OCI-M2 (cell line): ENCODE data around the gene LANCL2.
"Not testable (repeated sequence)": the region's sequence is repeated elsewhere in the genome, so short reads cannot be mapped to it uniquely, and the experiment has no call there.

Experiments
- DNase-seq: peaks from one replicate; lab custom pipeline; 2025; ENCODE audit not compliant: unreplicated experiment; lab: John Stamatoyannopoulos, UW

LANCL2 gene

DNA sequence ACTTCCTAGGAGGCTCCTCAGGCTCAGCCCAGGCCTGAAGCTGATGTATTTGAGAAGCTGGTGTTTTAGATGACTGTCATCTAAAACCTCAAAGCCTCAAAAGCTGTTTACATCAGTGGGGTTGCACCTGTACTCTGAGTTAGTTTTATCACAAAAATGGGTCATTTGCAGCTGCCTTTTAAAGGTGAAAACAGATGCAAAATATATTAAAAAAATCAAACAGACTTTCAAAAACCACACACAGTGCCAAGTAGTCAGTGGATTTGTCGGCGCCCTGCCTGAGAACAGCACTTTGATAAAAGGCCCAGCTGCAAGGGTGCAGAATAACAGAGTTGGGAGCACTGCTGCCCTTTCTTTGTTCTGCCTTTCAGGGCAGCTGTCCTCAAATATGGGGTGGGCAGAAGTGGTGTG is 104.1 kb downstream of the LANCL2 start:
- no peak for DNase-seq

DNA sequence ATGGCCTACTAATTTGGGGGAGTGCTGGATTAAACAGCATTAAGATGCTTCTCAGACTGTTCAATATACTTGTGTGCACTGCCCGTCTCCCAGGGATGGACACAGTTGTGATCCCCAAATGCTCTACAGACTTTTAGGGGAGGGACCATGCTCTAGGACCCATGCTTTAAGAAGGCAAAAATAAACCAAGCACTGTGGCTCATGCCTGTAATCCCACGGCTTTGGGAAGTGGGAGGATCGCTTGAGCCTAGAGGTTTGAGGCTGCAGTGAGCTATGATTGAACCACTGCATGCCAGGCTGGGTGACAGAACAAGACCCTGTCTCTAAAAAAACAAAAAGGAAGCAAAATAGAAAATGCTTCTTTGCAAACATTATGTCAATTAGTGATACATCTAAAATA is 104.6 kb downstream of the LANCL2 start:
- no peak for DNase-seq

DNA sequence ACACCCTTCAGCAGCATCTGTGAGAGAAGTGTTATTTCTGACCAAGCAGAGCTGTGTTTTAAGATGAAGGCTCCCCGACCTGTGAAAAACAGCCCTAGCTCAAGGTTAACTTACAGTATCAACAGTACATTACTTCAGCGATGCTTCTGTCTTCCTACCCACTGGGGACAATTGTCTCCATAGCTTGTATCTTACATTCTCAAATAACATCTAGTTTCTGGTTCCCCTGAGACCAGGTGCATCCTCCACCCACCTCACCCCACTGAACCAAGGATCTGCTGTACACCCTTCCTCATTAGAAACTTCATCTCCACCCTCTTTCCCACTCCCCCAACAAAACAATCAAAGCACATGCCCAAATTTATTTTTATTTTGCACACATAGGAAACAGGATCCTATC is 105.1 kb downstream of the LANCL2 start:
- no peak for DNase-seq

DNA sequence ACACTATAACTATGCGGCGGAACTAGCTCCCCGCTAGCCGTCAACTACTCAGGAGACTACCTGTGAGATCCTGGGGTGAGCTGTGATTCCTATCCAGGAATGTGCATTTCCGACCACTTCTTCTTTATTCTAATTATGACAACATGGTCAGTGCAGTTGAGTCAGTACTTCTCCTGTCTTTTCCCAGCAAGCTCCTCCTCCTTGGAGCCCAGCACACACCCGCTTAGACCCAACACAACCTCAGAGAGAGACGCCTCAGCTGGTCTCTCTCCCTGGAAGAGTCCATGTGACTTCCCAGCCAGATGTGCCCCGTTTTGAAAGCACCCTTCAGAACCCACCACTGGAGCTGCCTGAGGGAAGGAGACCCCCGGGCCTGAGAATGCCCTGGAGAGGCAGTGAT is 106.5 kb downstream of the LANCL2 start:
- not testable (repeated sequence) for DNase-seq

DNA sequence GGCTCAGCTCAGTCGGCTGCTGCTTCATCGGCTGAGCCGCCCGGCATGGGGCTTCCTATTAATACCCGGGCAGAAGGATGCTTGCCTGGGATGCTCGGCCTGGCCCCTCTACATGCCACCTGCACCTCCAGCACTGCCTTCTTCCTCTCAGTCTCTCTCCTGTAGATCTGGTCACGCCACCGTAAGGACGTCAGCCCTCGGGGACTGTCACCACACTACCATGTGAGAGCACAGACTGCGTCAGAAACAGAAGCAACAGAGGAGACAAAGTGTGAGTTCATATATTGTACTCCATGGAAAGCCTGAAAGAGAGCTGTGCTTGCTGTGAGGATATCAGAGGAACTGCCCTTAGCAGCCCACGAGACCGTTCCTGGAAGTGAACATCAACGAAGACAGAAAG is 107.3 kb downstream of the LANCL2 start:
- not testable (repeated sequence) for DNase-seq

DNA sequence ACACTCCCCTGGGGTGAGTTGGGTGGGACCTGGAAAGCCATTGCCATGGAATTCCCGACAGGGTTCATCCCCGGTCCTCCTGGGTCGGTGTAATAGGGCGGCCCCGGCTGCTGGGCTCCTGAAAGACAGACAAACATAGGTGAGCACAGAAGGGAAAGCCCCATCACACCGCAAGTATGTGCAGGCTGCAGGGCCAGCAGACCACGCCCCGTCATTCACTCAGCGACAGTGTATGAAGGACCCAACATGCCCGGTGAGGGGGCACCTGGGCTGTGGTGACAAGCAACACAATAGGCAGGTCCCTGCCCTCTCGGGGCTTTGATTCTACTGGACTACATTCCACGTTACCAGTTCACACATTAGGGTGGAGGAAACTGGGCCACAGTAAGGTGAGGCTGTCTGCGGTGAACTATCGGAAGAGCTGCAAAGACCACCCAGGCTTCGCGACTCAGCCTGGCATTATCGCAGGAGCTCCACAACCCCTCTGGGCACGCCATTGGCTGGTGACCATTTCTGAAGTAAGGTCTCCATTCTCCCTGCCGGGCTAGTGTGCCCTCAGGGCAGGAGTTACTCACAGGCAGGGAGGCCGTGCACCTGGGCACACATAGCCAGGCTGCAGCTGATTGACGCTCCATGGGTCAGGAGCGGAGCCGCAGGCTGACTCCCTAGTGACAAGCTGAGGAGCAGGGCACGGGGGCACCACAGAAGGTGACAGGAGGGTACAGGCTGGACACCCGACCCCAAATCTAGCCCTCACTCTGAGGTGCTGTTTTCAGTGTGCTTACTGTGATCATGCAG is 108.0 kb downstream of the LANCL2 start:
- DNase-seq: no peak

DNA sequence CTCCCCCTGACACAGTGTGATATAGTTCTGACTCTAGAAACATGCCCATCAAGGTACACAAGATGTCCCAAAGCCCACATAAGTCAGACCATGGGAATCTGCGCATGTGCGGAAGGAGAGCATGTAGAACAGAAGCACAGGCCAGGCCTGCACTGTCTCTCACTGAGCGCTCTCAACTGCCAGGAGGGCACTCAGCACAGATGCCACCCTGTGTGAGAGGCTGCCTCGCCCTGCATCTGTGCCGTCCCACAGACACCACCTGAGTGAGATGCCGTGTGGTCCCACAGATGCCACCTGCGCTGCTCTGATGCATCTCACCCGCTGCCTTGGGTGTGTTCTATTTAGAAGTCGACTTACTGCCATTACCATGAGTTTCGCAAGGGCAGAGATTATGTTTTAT is 108.8 kb downstream of the LANCL2 start:
- DNase-seq: no peak

DNA sequence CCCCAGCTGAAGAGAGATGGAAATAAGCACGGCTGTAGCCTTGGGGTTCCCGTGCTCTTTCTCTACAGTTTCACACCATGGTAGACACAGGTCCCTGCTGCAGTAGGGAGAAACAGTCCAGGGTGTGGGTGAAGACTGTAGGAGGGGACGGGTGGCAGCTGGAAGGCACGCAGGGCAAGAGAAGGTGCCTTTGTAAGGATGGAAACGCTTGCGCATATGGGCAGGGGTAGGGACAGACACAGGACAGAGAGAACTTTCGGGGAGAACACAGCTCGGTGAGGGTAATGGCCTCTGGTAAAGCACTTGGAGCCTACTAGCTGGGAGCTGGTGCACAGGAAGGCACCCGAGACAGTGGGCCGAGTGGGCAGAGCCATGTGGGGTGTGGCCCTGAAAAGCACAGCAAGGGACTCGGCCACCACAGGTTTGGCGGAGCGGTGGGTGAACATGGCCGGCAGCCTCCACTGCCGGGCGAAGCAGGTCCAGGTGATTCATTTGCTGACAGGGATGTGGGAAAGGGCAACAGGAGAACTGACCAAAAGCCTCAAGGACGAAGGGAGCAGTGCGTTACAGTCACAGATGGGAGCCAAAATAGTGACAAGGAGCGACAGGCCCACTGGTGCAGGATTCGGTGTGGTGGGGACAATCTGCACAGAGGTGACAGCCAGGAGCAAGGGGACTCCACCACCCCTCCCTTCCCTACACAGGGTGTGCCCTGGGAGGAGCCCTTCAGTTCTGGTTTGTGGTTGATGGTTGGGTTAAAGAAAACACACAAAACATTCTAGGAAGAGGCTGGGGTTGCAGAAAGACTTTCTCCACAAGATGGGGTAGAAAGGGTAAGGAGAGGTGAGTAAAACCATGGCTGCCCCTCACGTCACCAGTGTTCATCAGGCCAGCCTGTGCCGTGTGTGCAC is 110.1 kb downstream of the LANCL2 start:
- DNase-seq: no peak

DNA sequence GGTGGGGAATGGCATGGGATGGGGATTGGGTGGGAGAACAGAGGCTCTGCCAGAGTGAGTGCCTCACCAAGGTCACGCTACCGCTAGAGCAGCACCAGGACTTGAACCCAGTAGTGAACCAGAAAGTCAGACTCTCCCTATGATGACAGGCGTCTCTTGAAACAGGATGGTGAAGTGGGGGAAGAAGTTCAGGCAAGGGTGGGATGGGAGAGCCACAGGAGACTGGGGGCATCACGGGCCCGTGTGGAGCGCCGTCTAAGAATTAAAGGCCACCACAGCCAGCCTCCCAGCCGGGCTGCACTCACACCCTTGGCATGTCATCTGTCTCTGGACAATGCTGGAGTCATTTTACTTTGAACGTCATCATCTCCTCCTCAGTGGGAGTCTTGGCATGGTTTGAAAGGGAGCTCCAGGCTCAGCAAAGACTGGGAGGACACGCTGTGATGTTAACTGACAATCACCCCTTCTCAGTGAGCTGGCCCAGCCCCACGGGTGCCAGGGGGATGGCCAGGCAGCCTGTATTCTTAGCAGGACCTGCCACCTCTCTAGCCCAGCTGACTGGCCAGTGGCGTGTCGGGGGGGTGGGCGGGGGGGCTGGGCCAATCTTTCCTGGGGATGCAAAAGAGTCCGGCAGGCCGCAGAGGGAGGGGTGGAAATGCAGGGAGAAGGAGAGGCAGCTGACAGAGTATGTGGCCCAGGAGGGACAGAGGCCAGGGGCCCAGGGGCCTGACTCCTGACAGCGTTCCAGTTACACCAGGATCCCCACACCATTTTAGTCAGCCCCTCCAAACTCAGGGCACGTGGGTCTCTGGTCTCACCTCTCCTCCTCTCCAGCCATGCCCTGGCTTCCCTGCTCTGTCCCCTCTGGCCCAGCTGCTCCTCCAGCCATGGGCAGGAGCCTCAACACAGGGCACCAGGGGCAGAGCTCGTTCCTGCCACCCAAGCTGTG is 111.0 kb downstream of the LANCL2 start:
- DNase-seq: no peak

DNA sequence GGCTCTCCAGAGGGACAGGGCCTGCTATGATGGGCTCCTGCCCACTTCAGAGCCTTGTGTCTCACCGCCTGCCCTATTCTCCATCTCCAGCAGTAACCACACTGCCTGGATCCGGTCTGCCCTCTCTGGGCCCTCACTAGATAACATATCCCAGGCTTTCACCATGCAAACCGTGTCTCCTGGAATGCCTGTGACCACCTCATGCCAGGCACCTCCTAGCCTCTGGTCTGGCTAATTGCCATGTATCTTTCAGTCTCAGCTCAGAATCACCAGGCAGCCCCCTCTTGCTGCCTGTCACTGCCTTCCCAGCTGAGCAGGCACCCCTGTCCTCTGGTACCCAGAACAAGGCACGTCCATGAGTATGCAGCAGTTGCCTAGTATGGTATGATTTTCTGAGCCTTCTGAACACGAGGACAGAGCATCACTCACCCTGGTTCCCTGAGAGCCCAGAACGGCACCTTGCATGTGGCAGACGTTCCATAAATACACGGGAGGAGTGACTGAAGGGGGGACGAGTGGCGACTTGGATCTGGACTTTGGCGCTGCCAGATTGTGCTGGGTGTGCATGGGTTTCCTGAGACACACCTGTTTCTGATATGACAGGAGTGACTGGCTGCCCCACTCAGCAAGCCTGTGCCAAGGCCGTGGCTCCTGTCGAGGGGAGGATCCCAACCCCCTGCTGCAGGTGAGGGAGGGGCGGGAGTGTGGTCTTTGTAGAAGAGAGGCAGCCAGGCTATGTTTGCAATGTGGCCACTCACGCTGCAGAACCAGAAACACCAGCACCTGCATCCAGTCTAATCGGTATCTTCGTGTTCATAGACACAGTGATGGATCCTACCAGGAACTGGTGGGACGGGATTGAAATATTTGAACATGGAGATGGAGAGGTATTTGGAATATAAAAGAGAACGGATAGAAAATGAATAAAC is 112.0 kb downstream of the LANCL2 start:
- no peak for DNase-seq

DNA sequence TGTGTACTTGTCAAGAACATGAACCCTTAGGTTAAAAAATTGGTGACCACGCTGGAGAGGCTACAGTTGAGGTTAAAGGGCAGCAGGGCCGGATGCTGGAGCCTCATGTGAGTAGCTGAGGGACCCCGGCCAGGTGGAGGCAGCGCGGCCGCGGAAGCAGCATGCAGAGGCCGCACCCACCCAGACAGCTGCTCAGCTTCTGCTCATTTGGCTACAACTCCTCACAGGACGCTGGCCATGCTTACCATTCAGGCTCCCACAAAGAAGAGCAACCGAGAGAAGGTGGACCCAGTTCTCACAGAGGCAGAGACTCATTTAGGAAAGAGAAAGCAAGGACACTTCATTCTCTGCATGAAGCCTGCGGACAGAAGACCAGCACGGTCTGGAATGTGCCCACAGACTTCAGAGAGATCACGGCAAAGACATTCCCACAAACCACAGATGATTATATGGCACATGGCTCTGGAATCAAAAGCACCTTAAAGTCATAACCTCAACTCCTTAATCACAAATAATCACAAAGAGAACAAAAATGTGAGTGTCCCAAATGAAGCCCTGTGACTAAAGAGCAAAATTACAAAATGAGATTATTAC is 112.7 kb downstream of the LANCL2 start:
- no peak for DNase-seq

DNA sequence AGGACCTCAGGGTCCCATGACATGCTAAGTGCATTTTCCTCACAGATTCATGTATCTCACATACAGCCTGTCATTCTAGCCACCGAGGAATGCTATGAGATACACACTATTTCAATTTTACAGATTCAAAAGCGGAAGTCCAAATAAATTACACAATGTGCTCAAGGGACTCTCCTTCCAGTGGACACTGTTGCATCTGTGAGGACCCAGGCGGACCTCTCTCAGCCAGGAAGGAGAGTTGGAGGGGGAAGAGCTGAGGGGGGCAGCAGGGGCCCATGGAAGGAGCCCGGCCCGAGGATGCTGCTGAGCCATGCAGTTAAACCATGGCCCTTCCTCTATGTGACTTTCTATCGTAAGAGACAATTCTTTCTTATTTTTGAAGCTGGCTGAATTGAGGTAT is 113.6 kb downstream of the LANCL2 start:
- no peak for DNase-seq

DNA sequence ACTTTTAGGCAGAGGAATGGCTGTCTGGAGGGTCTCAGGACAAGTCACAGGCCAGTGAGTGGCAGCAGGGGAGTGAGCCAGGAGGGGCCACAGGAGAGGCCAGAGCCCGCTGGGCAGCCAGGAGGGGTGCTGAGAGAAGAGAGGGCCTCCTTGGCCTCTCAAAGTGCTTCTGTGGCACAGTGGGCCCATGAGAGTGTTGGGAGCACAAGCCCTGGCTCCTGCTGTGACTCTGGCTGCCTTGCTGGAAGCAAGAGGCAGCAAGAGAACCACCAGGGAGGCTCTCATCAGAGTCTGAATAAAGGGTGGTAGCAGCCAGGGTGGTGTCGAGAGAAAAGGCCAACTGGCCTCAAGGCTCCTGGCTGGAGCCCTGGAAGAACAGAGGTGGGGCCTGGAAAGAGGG is 116.0 kb downstream of the LANCL2 start:
- no peak for DNase-seq

DNA sequence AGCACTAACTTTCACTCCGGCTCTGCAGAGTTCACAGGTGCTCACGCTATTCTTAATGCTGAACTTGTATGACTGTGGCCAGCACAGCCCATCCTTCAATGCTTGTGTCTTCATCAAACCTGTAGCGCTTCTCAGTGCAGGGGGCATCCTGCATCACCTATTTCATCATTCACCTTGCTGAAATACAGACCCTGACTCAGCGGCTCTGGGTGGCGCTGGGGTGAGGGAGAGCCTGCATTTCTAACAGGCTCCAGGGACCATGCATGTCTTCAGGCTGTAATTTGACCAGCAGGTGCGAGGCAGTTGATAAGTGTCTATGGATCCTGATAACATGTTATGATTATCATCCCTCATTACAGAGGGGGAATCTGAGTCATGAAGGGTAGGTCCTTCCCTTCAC is 117.9 kb downstream of the LANCL2 start:
- DNase-seq: no peak
